Neural progenitor cell (in vitro differentiated cells): ENCODE data around the gene MEP1A. TPM values are rescaled to one million over a fixed set of nuclear protein-coding genes. Genes with fewer than 3 reads are reported as not detected.

Source experiments
- DNase-seq: peaks from one replicate; pipeline ENCODE4 v3.0.0-alpha.2; 2016; ENCODE audit warnings: low spot score
- H2AFZ ChIP-seq: fragments of 200-600 bp; sonication (generic); replicated peaks from 2 replicates; pipeline ENCODE4 v1.6.1; 2016; ENCODE audit warnings: antibody characterized with exemption
- H3F3A ChIP-seq: fragments of 200-600 bp; sonication (generic); 2 replicates; pipeline ENCODE4 v1.6.1; 2016; ENCODE audit warnings: antibody characterized with exemption, low read depth
- H3K27ac ChIP-seq: fragments of 200-600 bp; sonication (generic); 2 replicates; pipeline ENCODE4 v1.5.1; 2016; ENCODE audit warnings: mild to moderate bottlenecking
- H3K27me3 ChIP-seq: fragments of 200-600 bp; sonication (generic); 2 replicates; pipeline ENCODE4 v1.6.1; 2016; ENCODE audit warnings: mild to moderate bottlenecking, moderate library complexity
- H3K36me3 ChIP-seq: fragments of 200-600 bp; sonication (generic); 2 replicates; pipeline ENCODE4 v1.5.1; 2016
- H3K4me1 ChIP-seq: fragments of 200-600 bp; sonication (generic); 2 replicates; pipeline ENCODE4 v1.6.1; 2016; ENCODE audit warnings: mixed run types
- H3K4me2 ChIP-seq: fragments of 200-600 bp; sonication (generic); 2 replicates; pipeline ENCODE4 v1.6.1; 2016
- H3K4me3 ChIP-seq: fragments of 200-600 bp; sonication (generic); 2 replicates; pipeline ENCODE4 v1.5.1; 2016
- H3K79me2 ChIP-seq: fragments of 200-600 bp; sonication (generic); 2 replicates; pipeline ENCODE4 v1.6.1; 2016; ENCODE audit warnings: low read depth
- H3K9ac ChIP-seq: fragments of 200-600 bp; sonication (generic); 2 replicates; pipeline ENCODE4 v1.6.1; 2016
- H3K9me3 ChIP-seq: fragments of 200-600 bp; sonication (generic); 2 replicates; pipeline ENCODE4 v1.5.1; 2016; ENCODE audit warnings: low read depth
- H4K20me1 ChIP-seq: fragments of 200-600 bp; sonication (generic); 2 replicates; pipeline ENCODE4 v1.6.1; 2016; ENCODE audit warnings: low read depth
- H3K27ac Mint-ChIP-seq: 3 replicates; pipeline ENCODE4 v1.8.0; 2021; ENCODE audit warnings: mixed read lengths
- H3K27me3 Mint-ChIP-seq: 2 replicates; pipeline ENCODE4 v1.8.0; 2022; ENCODE audit warnings: low read depth, mild to moderate bottlenecking, inconsistent platforms, moderate library complexity, mixed read lengths; ENCODE audit not compliant: insufficient read depth
- H3K36me3 Mint-ChIP-seq: 3 replicates; pipeline ENCODE4 v1.8.0; 2021; ENCODE audit warnings: mixed read lengths
- H3K4me1 Mint-ChIP-seq: 3 replicates; pipeline ENCODE4 v1.8.0; 2021; ENCODE audit warnings: mixed read lengths
- H3K4me3 Mint-ChIP-seq: 3 replicates; pipeline ENCODE4 v1.8.0; 2021; ENCODE audit warnings: mild to moderate bottlenecking, moderate library complexity, mixed read lengths
- H3K9me3 Mint-ChIP-seq: 3 replicates; pipeline ENCODE4 v1.8.0; 2020; ENCODE audit warnings: mixed read lengths
- EZH2 ChIP-seq: fragments of 200-600 bp; sonication (generic); IDR thresholded peaks from 2 replicates; pipeline ENCODE4 v1.6.1; 2017; ENCODE audit warnings: antibody characterized with exemption, mild to moderate bottlenecking, moderate library complexity
- EZH2phosphoT487 ChIP-seq: fragments of 200-600 bp; sonication (generic); IDR thresholded peaks from 2 replicates; pipeline ENCODE4 v1.6.1; 2017; ENCODE audit warnings: antibody characterized with exemption
- total RNA-seq: library from RNA; depleted of rRNA; stranded (reverse); fragments of >200 nt; gene quantifications from 2 replicates; pipeline ENCODE4 v1.2.3, GENCODE V29; 2015; ENCODE audit warnings: low replicate concordance
- TF ChIP-seq, protein P1 (sequence below): fragments of 200-600 bp; sonication (generic); IDR thresholded peaks from 2 replicates; pipeline ENCODE4 v1.5.1; 2017; ENCODE audit warnings: antibody characterized with exemption, mild to moderate bottlenecking

The MEP1A gene
- total RNA-seq, 1 donor from 2014 or later = not detected

DNA sequence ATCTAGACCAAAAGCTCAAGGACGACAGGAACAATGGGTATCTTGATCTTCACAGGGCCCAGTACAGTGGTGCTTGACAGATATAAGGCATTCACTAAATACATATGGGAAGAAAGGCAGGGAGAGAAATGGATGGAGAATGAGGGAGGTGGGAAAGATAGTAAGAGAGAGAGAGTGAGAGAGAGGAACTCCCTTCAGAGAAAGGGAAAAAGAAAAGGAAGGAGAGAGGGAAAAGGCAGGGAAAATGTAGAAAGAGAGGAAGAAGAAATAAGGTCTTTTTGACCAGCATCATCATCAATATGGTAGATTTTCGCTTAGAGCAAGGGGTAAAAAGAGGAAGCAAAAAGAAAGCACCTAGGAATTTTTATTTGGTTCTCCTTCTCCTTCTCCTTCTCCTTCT is 47.2 kb upstream of the MEP1A start:
- DNase-seq = no peak
- TF ChIP-seq, protein P1, sequence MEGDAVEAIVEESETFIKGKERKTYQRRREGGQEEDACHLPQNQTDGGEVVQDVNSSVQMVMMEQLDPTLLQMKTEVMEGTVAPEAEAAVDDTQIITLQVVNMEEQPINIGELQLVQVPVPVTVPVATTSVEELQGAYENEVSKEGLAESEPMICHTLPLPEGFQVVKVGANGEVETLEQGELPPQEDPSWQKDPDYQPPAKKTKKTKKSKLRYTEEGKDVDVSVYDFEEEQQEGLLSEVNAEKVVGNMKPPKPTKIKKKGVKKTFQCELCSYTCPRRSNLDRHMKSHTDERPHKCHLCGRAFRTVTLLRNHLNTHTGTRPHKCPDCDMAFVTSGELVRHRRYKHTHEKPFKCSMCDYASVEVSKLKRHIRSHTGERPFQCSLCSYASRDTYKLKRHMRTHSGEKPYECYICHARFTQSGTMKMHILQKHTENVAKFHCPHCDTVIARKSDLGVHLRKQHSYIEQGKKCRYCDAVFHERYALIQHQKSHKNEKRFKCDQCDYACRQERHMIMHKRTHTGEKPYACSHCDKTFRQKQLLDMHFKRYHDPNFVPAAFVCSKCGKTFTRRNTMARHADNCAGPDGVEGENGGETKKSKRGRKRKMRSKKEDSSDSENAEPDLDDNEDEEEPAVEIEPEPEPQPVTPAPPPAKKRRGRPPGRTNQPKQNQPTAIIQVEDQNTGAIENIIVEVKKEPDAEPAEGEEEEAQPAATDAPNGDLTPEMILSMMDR = no peak
- TF ChIP-seq EZH2phosphoT487 = no peak
- no peak for TF ChIP-seq EZH2
- H3K4me3 Mint-ChIP-seq = no peak overlapping the region
- H3K27me3 Mint-ChIP-seq = no peaks in the 10 kb centered on the region
- Histone ChIP-seq H3K27ac (no peak overlapping the region), H4K20me1 (no peaks in the 10 kb centered on the region), H3K27me3 (no peaks in the 10 kb centered on the region), H3K36me3 (no peaks in the 10 kb centered on the region), H3F3A (peaks cover 12% of the 10 kb centered on the region), H2AFZ (no peak overlapping the region), H3K9me3 (no peaks in the 10 kb centered on the region), H3K4me1 (peaks cover 12% of the 10 kb centered on the region), H3K79me2 (no peaks in the 10 kb centered on the region), H3K4me2 (no peak overlapping the region), H3K9ac (no peak overlapping the region), H3K4me3 (no peak overlapping the region)
- H3K36me3 Mint-ChIP-seq = no peaks in the 10 kb centered on the region
- H3K9me3 Mint-ChIP-seq = no peaks in the 10 kb centered on the region
- H3K4me1 Mint-ChIP-seq = peaks cover 9% of the 10 kb centered on the region
- H3K27ac Mint-ChIP-seq = no peak overlapping the region

- Mint-ChIP-seq H3K27ac (no peak within 1 kb of the TSS), H3K4me1 (peaks cover 9% of the 10 kb centered on the region), H3K27me3 (no peaks in the 10 kb centered on the region), H3K9me3 (no peaks in the 10 kb centered on the region), H3K4me3 (no peak within 1 kb of the TSS), H3K36me3 (no peaks in the 10 kb centered on the region)
- Histone ChIP-seq H2AFZ (no peak within 1 kb of the TSS), H3K36me3 (no peaks in the 10 kb centered on the region), H3F3A (peaks cover 12% of the 10 kb centered on the region), H3K4me1 (peaks cover 12% of the 10 kb centered on the region), H3K4me2 (no peak within 1 kb of the TSS), H3K79me2 (no peaks in the 10 kb centered on the region), H4K20me1 (no peaks in the 10 kb centered on the region), H3K9ac (no peak within 1 kb of the TSS), H3K27ac (no peak within 1 kb of the TSS), H3K27me3 (no peaks in the 10 kb centered on the region), H3K9me3 (no peaks in the 10 kb centered on the region), H3K4me3 (no peak within 1 kb of the TSS)
- TF ChIP-seq EZH2phosphoT487 (no peak), EZH2 (no peak)
- TF ChIP-seq, protein P1 = no peak
- DNase-seq = no peak
Measured at GRCh38 chr6:46746696-46747095, 46.5 kb upstream of the MEP1A start, which contains the start of gene ANKRD66. TSS of gene ANKRD66 (plus strand) at chr6:46746933. CDS start at chr6:46751949, 5,016 bp downstream.

- H3K27ac Mint-ChIP-seq = no peak overlapping the region
- Histone ChIP-seq H3K9me3 (no peaks in the 10 kb centered on the region), H3K79me2 (no peaks in the 10 kb centered on the region), H3K27ac (no peak overlapping the region), H3F3A (peaks cover 12% of the 10 kb centered on the region), H2AFZ (peak overlapping the region; percentile 26), H3K4me2 (no peak overlapping the region), H4K20me1 (no peaks in the 10 kb centered on the region), H3K9ac (no peak overlapping the region), H3K4me1 (peaks cover 12% of the 10 kb centered on the region), H3K4me3 (no peak overlapping the region), H3K27me3 (no peaks in the 10 kb centered on the region), H3K36me3 (no peaks in the 10 kb centered on the region)
- TF ChIP-seq EZH2 (no peak), EZH2phosphoT487 (no peak)
- TF ChIP-seq, protein P1 = no peak
- peaks cover 9% of the 10 kb centered on the region for H3K4me1 Mint-ChIP-seq
- H3K9me3 Mint-ChIP-seq = no peaks in the 10 kb centered on the region
- no peaks in the 10 kb centered on the region for H3K27me3 Mint-ChIP-seq
- H3K4me3 Mint-ChIP-seq = no peak overlapping the region
- H3K36me3 Mint-ChIP-seq = no peaks in the 10 kb centered on the region
- DNase-seq = no peak
Measured at GRCh38 chr6:46748940-46749503, 44.2 kb upstream of the MEP1A start.
